Measurements from ENCODE around the gene LRRC8C.

LRRC8C gene

DNA sequence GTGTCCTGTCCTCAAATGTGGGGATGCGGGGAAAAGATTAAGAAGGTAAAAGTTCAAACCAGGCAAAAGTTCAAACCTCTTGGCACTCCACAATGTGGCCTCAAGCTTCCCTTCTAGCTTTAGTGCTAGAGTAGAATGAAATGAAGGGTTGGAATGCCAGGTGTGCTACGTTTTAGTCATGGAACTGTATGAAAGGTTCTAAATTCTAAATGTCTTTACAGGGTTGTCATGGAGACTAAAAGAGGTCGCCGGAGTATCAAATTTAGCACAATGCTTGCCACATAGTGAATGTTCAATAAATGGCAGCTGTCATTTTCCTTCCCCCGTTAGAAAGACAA is 130.7 kb downstream of the LRRC8C start:
- Histone ChIP-seq H3K36me3 (ENCODE audit: low read length) (no peaks in the 10 kb centered on the region), H3K9me3 (ENCODE audit: insufficient read depth, low read length) (no peaks in the 10 kb centered on the region), H3K79me2 (ENCODE audit: insufficient read depth, low read length) (no peaks in the 10 kb centered on the region), H3K4me3 (ENCODE audit: insufficient read depth, low read length, poor library complexity, severe bottlenecking) (no peak overlapping the region), H3K27ac (ENCODE audit: low read depth, low read length) (no peak overlapping the region), H3K9me2 (replicated peaks; ENCODE audit: insufficient read depth, low read length) (no peaks in the 10 kb centered on the region), H3K4me2 (ENCODE audit: low read depth, low read length, poor library complexity, severe bottlenecking) (peak overlapping the region; percentile 35), H3F3A (ENCODE audit: insufficient read depth) (no peaks in the 10 kb centered on the region), H3K9ac (ENCODE audit: low read length) (peak overlapping the region; percentile 7; the same call in 1 of the 2 replicates), H2AFZ (ENCODE audit: low read depth, low read length, severe bottlenecking) (no peak overlapping the region), H4K20me1 (ENCODE audit: low read depth, low read length) (no peaks in the 10 kb centered on the region), H3K27me3 (ENCODE audit: low read length) (no peaks in the 10 kb centered on the region)
- no peak for TF ChIP-seq EZH2phosphoT487 (conservative IDR thresholded peaks at IDR 0.05; ENCODE audit: low read length)
- TF ChIP-seq, protein P1, sequence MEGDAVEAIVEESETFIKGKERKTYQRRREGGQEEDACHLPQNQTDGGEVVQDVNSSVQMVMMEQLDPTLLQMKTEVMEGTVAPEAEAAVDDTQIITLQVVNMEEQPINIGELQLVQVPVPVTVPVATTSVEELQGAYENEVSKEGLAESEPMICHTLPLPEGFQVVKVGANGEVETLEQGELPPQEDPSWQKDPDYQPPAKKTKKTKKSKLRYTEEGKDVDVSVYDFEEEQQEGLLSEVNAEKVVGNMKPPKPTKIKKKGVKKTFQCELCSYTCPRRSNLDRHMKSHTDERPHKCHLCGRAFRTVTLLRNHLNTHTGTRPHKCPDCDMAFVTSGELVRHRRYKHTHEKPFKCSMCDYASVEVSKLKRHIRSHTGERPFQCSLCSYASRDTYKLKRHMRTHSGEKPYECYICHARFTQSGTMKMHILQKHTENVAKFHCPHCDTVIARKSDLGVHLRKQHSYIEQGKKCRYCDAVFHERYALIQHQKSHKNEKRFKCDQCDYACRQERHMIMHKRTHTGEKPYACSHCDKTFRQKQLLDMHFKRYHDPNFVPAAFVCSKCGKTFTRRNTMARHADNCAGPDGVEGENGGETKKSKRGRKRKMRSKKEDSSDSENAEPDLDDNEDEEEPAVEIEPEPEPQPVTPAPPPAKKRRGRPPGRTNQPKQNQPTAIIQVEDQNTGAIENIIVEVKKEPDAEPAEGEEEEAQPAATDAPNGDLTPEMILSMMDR (IDR thresholded peaks at IDR 0.05; ENCODE audit: insufficient read depth, low read length, poor library complexity, severe bottlenecking) = no peak

DNA sequence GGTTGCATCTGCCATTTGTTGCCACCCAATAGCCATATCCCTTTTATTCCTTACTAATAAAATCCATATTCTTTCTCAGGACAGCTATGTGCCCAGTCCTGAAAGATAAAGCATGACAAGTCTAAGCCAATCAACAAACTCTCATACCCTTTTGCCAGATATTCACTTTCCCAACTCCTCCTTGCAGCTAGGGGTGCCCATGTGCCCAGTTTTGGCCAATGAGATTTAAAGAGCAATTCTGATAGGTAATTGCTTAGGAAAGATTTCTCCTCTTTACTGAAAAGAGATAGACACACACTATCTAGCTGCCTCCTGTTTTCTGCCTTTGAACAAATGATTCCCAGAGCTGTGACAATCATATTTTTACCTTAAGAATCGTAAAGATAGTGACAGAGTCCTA is 132.9 kb downstream of the LRRC8C start:
- Histone ChIP-seq H3K4me2 (ENCODE audit: low read depth, low read length, poor library complexity, severe bottlenecking) (no peak overlapping the region), H3K9me3 (ENCODE audit: insufficient read depth, low read length) (no peaks in the 10 kb centered on the region), H3K4me3 (ENCODE audit: insufficient read depth, low read length, poor library complexity, severe bottlenecking) (no peak overlapping the region), H2AFZ (ENCODE audit: low read depth, low read length, severe bottlenecking) (no peak overlapping the region), H4K20me1 (ENCODE audit: low read depth, low read length) (no peaks in the 10 kb centered on the region), H3K36me3 (ENCODE audit: low read length) (no peaks in the 10 kb centered on the region), H3K9me2 (replicated peaks; ENCODE audit: insufficient read depth, low read length) (no peaks in the 10 kb centered on the region), H3K27ac (ENCODE audit: low read depth, low read length) (no peak overlapping the region), H3K9ac (ENCODE audit: low read length) (no peak overlapping the region), H3K79me2 (ENCODE audit: insufficient read depth, low read length) (no peaks in the 10 kb centered on the region), H3K27me3 (ENCODE audit: low read length) (no peaks in the 10 kb centered on the region), H3F3A (ENCODE audit: insufficient read depth) (no peaks in the 10 kb centered on the region)
- no peak for TF ChIP-seq EZH2phosphoT487 (conservative IDR thresholded peaks at IDR 0.05; ENCODE audit: low read length)
- TF ChIP-seq, protein P1 (IDR thresholded peaks at IDR 0.05; ENCODE audit: insufficient read depth, low read length, poor library complexity, severe bottlenecking) = no peak

DNA sequence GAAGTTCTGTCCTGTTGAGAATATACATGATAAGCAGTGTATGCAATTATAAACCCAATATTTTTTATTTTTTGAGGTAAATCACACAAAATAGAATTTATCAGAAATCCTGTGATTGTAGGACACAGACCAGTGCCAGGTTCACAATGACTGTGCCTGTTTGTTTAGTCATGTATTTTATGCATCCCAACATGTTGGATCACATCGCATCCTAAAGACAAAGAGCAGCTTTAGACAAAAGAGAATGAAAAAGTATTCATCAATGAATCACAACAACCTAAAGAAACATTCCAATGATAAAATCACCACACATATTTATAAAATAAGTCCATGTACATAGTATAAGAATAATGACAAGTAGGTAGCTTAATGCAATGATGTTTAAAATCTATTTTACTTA is 134.7 kb downstream of the LRRC8C start:
- no peaks in the 10 kb centered on the region for H3K9me2 ChIP-seq (replicated peaks; ENCODE audit: insufficient read depth, low read length)
- H3K27me3 ChIP-seq (ENCODE audit: low read length) = no peaks in the 10 kb centered on the region
- H3K4me3 ChIP-seq (ENCODE audit: insufficient read depth, low read length, poor library complexity, severe bottlenecking) = no peak overlapping the region
- H3K36me3 ChIP-seq (ENCODE audit: low read length) = no peaks in the 10 kb centered on the region
- TF ChIP-seq, protein P1 (IDR thresholded peaks at IDR 0.05; ENCODE audit: insufficient read depth, low read length, poor library complexity, severe bottlenecking) = no peak
- TF ChIP-seq EZH2phosphoT487 (conservative IDR thresholded peaks at IDR 0.05; ENCODE audit: low read length) = no peak
- no peak overlapping the region for H3K27ac ChIP-seq (ENCODE audit: low read depth, low read length)
- no peaks in the 10 kb centered on the region for H3K79me2 ChIP-seq (ENCODE audit: insufficient read depth, low read length)
- H3K4me2 ChIP-seq (ENCODE audit: low read depth, low read length, poor library complexity, severe bottlenecking) = no peak overlapping the region
- H3F3A ChIP-seq (ENCODE audit: insufficient read depth) = no peaks in the 10 kb centered on the region
- no peak overlapping the region for H3K9ac ChIP-seq (ENCODE audit: low read length)
- no peaks in the 10 kb centered on the region for H3K9me3 ChIP-seq (ENCODE audit: insufficient read depth, low read length)
- H4K20me1 ChIP-seq (ENCODE audit: low read depth, low read length) = no peaks in the 10 kb centered on the region
- no peak overlapping the region for H2AFZ ChIP-seq (ENCODE audit: low read depth, low read length, severe bottlenecking)
